OCI-LY7 (cell line): Measurements from ENCODE around the gene TMEM272. TPM values are rescaled to one million over a fixed set of nuclear protein-coding genes. Genes with fewer than 3 reads are reported as not detected.
A peak's percentile ranks its signal among the peaks of the same experiment; 100 is the strongest.

ENCODE experiments used
- BruUV-seq: library from RNA; stranded (reverse); fragments of 400-500 nt; replicated peaks from 2 replicates; lab custom pipeline; 2021; lab: Mats Ljungman, UMichigan
- CTCF ChIA-PET: fragments of 300-600 bp; sonication (Branson Sonifier 250); formaldehyde crosslinking; loops from one replicate; lab custom pipeline; 2022; ENCODE audit warnings: antibody characterized with exemption; ENCODE audit not compliant: unreplicated experiment; lab: Charles Lee
- POLR2A ChIA-PET: fragments of 300-600 bp; sonication (Branson Sonifier 250); formaldehyde crosslinking; loops from one replicate; lab custom pipeline; 2022; ENCODE audit warnings: antibody characterized with exemption; lab: Charles Lee
- DNase-seq: peaks from one replicate; pipeline ENCODE4 v3.0.0-alpha.2; 2015; ENCODE audit warnings: low spot score
- H2AFZ ChIP-seq: fragments of 200-600 bp; sonication (generic), shearing (Covaris generic); 2 replicates; pipeline ENCODE4 v1.6.1; 2014; ENCODE audit warnings: mild to moderate bottlenecking, antibody characterized with exemption, low read length, moderate library complexity
- H3K27ac ChIP-seq: fragments of 200-600 bp; sonication (generic); 2 replicates; pipeline ENCODE4 v1.5.1; 2014; ENCODE audit warnings: mixed run types, low read depth, mild to moderate bottlenecking, moderate library complexity, low read length, inconsistent platforms; ENCODE audit not compliant: poor library complexity, severe bottlenecking
- H3K36me3 ChIP-seq: fragments of 200-600 bp; sonication (generic); 2 replicates; pipeline ENCODE4 v1.6.1; 2014; ENCODE audit warnings: mild to moderate bottlenecking, antibody characterized with exemption, low read length, moderate library complexity, mixed read lengths; ENCODE audit not compliant: insufficient read depth
- H3K4me1 ChIP-seq: fragments of 200-600 bp; sonication (generic); 2 replicates; pipeline ENCODE4 v1.5.1; 2014; ENCODE audit warnings: mild to moderate bottlenecking, low read length; ENCODE audit not compliant: insufficient read depth, poor library complexity, severe bottlenecking
- H3K4me2 ChIP-seq: fragments of 200-600 bp; sonication (generic); 2 replicates; pipeline ENCODE4 v1.6.1; 2014; ENCODE audit warnings: mild to moderate bottlenecking, low read length
- H3K4me3 ChIP-seq: fragments of 200-600 bp; sonication (generic); 2 replicates; pipeline ENCODE4 v1.5.1; 2014; ENCODE audit warnings: mild to moderate bottlenecking, low read depth, low read length; ENCODE audit not compliant: poor library complexity, severe bottlenecking
- H3K79me2 ChIP-seq: fragments of 200-600 bp; sonication (generic); 2 replicates; pipeline ENCODE4 v1.6.1; 2016; ENCODE audit warnings: low read depth, mild to moderate bottlenecking, low read length, moderate library complexity, mixed read lengths; ENCODE audit not compliant: insufficient read depth
- H3K9me2 ChIP-seq: fragments of 200-600 bp; sonication (generic); 2 replicates; pipeline ENCODE4 v1.6.1; 2016; ENCODE audit warnings: mild to moderate bottlenecking, low read length, mixed read lengths; ENCODE audit not compliant: insufficient read depth
- H3K9me3 ChIP-seq: fragments of 200-600 bp; sonication (generic); 2 replicates; pipeline ENCODE4 v1.6.1; 2014; ENCODE audit warnings: mild to moderate bottlenecking, mixed run types, low read length, mixed read lengths
- H4K20me1 ChIP-seq: fragments of 200-600 bp; sonication (generic); 2 replicates; pipeline ENCODE4 v1.6.1; 2014; ENCODE audit warnings: mild to moderate bottlenecking, antibody characterized with exemption, low read length, moderate library complexity, mixed read lengths; ENCODE audit not compliant: insufficient read depth
- CTCF ChIP-seq: fragments of 200-600 bp; sonication (generic); conservative IDR thresholded peaks from 2 replicates; pipeline ENCODE4 v1.5.1; 2014; ENCODE audit warnings: mild to moderate bottlenecking, antibody characterized with exemption, low read length, moderate library complexity, mixed read lengths
- EZH2phosphoT487 ChIP-seq: fragments of 200-600 bp; sonication (generic); IDR thresholded peaks from 2 replicates; pipeline ENCODE4 v1.6.1; 2018; ENCODE audit warnings: low read depth, borderline replicate concordance, mild to moderate bottlenecking, mixed run types, antibody characterized with exemption, low read length, moderate library complexity, mixed read lengths
- intact Hi-C: fragments of 100-400 bp; cut with micrococcal nuclease; formaldehyde crosslinking; loops from one replicate; pipeline ENCODE4 v1.10.0; 2022; ENCODE audit not compliant: unreplicated experiment
- total RNA-seq, 2 experiments: library from RNA; depleted of rRNA in 1 of 2; stranded (reverse); fragments of >200 nt in 1 of 2; shearing (Covaris generic) in 1 of 2; gene quantifications; 2 replicates each; pipeline ENCODE4 v1.2.3, GENCODE V29; 2014 to 2022

The TMEM272 gene
- total RNA-seq, 2 experiments from 2014 or later = 0.41 to 0.46 TPM

- intact Hi-C loops = loop anchor here (10.0 kb wide), 2 partner anchors 925 to 1225 kb away; no protein-coding TSS in a partner anchor
- TF ChIP-seq CTCF (no peak), EZH2phosphoT487 (no peak)
- Histone ChIP-seq H3K9me3 (no peaks in the 10 kb centered on the region), H2AFZ (no peak overlapping the region; the same call in 1 of the 2 replicates), H3K27ac (peak overlapping the region; percentile 95), H3K4me2 (peak overlapping the region; percentile 77), H3K4me3 (no peak overlapping the region), H3K9me2 (no peaks in the 10 kb centered on the region), H3K79me2 (no peaks in the 10 kb centered on the region), H3K4me1 (peaks cover 84% of the 10 kb centered on the region), H3K36me3 (no peaks in the 10 kb centered on the region), H4K20me1 (no peaks in the 10 kb centered on the region)
- no peak for DNase-seq
- ChIA-PET POLR2A (interaction anchor here (2.3 to 10.6 kb wide), 4 partner anchors 7 to 365 kb away, joined by 11 to 147 read pairs (median 35); no protein-coding TSS in a partner anchor), CTCF (interaction anchor here (1.2 to 2.3 kb wide), 2 partner anchors 12 kb away, joined by 3 to 11 read pairs; no protein-coding TSS in a partner anchor)
- BruUV-seq = no TSS peak
Measured at GRCh38 chr13:51820016-51820597, 24.9 kb downstream of the TMEM272 start.

- no peak for DNase-seq
- no peak overlapping the region for H2AFZ ChIP-seq
- no peak overlapping the region; the same call in 1 of the 2 replicates for H3K4me2 ChIP-seq
- peaks cover 83% of the 10 kb centered on the region for H3K4me1 ChIP-seq
- ChIA-PET POLR2A (interaction anchor here (3.5 to 10.6 kb wide), 3 partner anchors 7 to 13 kb away, joined by 22 to 147 read pairs (median 48); no protein-coding TSS in a partner anchor), CTCF (interaction anchor here (1.2 kb wide), 1 partner anchor 13 kb away, joined by 3 read pairs; no protein-coding TSS in a partner anchor)
- intact Hi-C loops = loop anchor here (5.0 kb wide), 1 partner anchor 183 kb away; no protein-coding TSS in a partner anchor
- no peak overlapping the region for H3K4me3 ChIP-seq
- H3K27ac ChIP-seq = no peak overlapping the region
- H3K9me3 ChIP-seq = no peaks in the 10 kb centered on the region
- no peaks in the 10 kb centered on the region for H4K20me1 ChIP-seq
- H3K9me2 ChIP-seq = no peaks in the 10 kb centered on the region
- H3K36me3 ChIP-seq = no peaks in the 10 kb centered on the region
- TF ChIP-seq CTCF (no peak), EZH2phosphoT487 (no peak)
- no TSS peak for BruUV-seq
- no peaks in the 10 kb centered on the region for H3K79me2 ChIP-seq
Measured at GRCh38 chr13:51819544-51819943, 25.4 kb downstream of the TMEM272 start.
